Measurements from ENCODE around the gene GCK.

The GCK gene

GRCh38 chr7:44154703-44155102 is 34.5 kb downstream of the GCK start:
- POLR2A ChIA-PET = no interaction called here

GRCh38 chr7:44153948-44154335 is 35.3 kb downstream of the GCK start:
- DNase-seq (ENCODE audit: low read depth, low spot score) = no peak
- no peak overlapping the region for H3K4me3 ChIP-seq (ENCODE audit: low read depth, low read length)
- CTCF ChIA-PET = interaction anchor here (1.4 kb wide), 1 partner anchor 11 kb away, joined by 6 read pairs; no protein-coding TSS in a partner anchor
- no peak for TF ChIP-seq CTCF (IDR thresholded peaks at IDR 0.05; ENCODE audit: insufficient read depth, low read length, missing control alignments)
- POLR2A ChIA-PET = no interaction called here

More at GRCh38 chr7:44154703-44155102, 34.5 kb downstream of the GCK start:
- H3K4me3 ChIP-seq (ENCODE audit: low read depth, low read length) = no peak overlapping the region
- DNase-seq (ENCODE audit: low read depth, low spot score) = no peak
- CTCF ChIA-PET = no interaction called here
- TF ChIP-seq CTCF (IDR thresholded peaks at IDR 0.05; ENCODE audit: insufficient read depth, low read length, missing control alignments) = no peak

- no peak overlapping the region for H3K4me3 ChIP-seq (ENCODE audit: low read depth, low read length)
- DNase-seq (ENCODE audit: low read depth, low spot score) = no peak
- POLR2A ChIA-PET = no interaction called here
- no peak for TF ChIP-seq CTCF (IDR thresholded peaks at IDR 0.05; ENCODE audit: insufficient read depth, low read length, missing control alignments)
- CTCF ChIA-PET = interaction anchor here (1.4 kb wide), 1 partner anchor 12 kb away, joined by 6 read pairs; no protein-coding TSS in a partner anchor
These were observed 36.0 kb downstream of the GCK start for GRCh38 chr7:44152971-44153947.

GRCh38 chr7:44151956-44152355 is 37.3 kb downstream of the GCK start:
- POLR2A ChIA-PET = no interaction called here

GRCh38 chr7:44150966-44151941 is 38.0 kb downstream of the GCK start:
- no peak overlapping the region for H3K4me3 ChIP-seq (ENCODE audit: low read depth, low read length)
- ChIA-PET CTCF (interaction anchor here (1.2 kb wide), 1 partner anchor 10 kb away, joined by 4 read pairs; no protein-coding TSS in a partner anchor), POLR2A (interaction anchor here (1.4 kb wide), 1 partner anchor 12 kb away, joined by 4 read pairs; no protein-coding TSS in a partner anchor)
- DNase-seq (ENCODE audit: low read depth, low spot score) = no peak
- TF ChIP-seq CTCF (IDR thresholded peaks at IDR 0.05; ENCODE audit: insufficient read depth, low read length, missing control alignments) = no peak

More at GRCh38 chr7:44151956-44152355, 37.3 kb downstream of the GCK start:
- CTCF ChIA-PET = no interaction called here
- H3K4me3 ChIP-seq (ENCODE audit: low read depth, low read length) = no peak overlapping the region
- no peak for TF ChIP-seq CTCF (IDR thresholded peaks at IDR 0.05; ENCODE audit: insufficient read depth, low read length, missing control alignments)
- DNase-seq (ENCODE audit: low read depth, low spot score) = no peak
